Measurements from ENCODE around the gene SLC10A7. TPM values are rescaled to one million over a fixed set of nuclear protein-coding genes. Genes with fewer than 3 reads are reported as not detected.

Gene SLC10A7
- total RNA-seq, 1 donor = 9.0 TPM

DNA sequence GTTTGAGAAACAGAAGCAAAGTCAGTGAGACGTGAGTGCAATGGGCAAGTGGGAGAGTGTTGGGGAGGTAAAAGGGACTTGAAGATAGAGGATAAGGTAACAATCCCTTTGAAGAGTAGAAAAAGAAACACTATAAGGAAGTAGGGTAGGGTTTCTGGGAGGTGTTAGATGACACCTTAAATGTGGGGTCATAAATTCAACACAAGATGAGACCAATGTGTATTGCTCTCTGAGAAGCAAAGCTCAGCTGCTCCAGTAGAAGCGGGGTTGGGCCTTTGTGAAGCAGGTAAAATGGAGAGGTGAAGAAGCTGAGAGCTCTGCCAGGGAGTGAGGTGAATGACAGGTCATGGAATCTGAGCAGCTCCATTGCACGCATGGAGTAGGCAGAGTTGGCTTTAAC lies 222.1 kb downstream of the SLC10A7 start:
- H3K27me3 ChIP-seq (ENCODE audit: insufficient read depth, low read length) = no peaks in the 10 kb centered on the region
- H3K36me3 ChIP-seq (ENCODE audit: insufficient read depth, low read length) = no peaks in the 10 kb centered on the region
- H3K4me2 ChIP-seq (ENCODE audit: insufficient read depth, low read length) = no peak overlapping the region
- peak; percentile 44 for DNase-seq (ENCODE audit: insufficient read length, low spot score, missing footprints)
- no peak for TF ChIP-seq CTCF (IDR thresholded peaks at IDR 0.05; ENCODE audit: extremely low read depth, low read depth, low read length)
- H3K79me2 ChIP-seq (ENCODE audit: insufficient read depth, low read length) = no peaks in the 10 kb centered on the region
- no peaks in the 10 kb centered on the region for H3K4me1 ChIP-seq (ENCODE audit: insufficient read depth, low read length)
- H2AFZ ChIP-seq (ENCODE audit: low read length) = no peak overlapping the region
- H4K20me1 ChIP-seq (ENCODE audit: insufficient read depth, low read length) = no peaks in the 10 kb centered on the region
- no peak overlapping the region for H3K27ac ChIP-seq (ENCODE audit: low read depth, low read length)
- H3K9me3 ChIP-seq (ENCODE audit: low read depth, low read length) = no peaks in the 10 kb centered on the region
- H3K4me3 ChIP-seq (ENCODE audit: insufficient read depth, low read length) = no peak overlapping the region

- Histone ChIP-seq H3K79me2 (ENCODE audit: insufficient read depth, low read length) (no peaks in the 10 kb centered on the region), H3K9me3 (ENCODE audit: low read depth, low read length) (no peaks in the 10 kb centered on the region), H3K36me3 (ENCODE audit: insufficient read depth, low read length) (no peaks in the 10 kb centered on the region), H3K4me1 (ENCODE audit: insufficient read depth, low read length) (no peaks in the 10 kb centered on the region), H3K4me3 (ENCODE audit: insufficient read depth, low read length) (no peak overlapping the region), H2AFZ (ENCODE audit: low read length) (no peak overlapping the region), H3K27ac (ENCODE audit: low read depth, low read length) (no peak overlapping the region), H3K4me2 (ENCODE audit: insufficient read depth, low read length) (no peak overlapping the region), H4K20me1 (ENCODE audit: insufficient read depth, low read length) (no peaks in the 10 kb centered on the region), H3K27me3 (ENCODE audit: insufficient read depth, low read length) (no peaks in the 10 kb centered on the region)
- DNase-seq (ENCODE audit: insufficient read length, low spot score, missing footprints) = no peak
- TF ChIP-seq CTCF (IDR thresholded peaks at IDR 0.05; ENCODE audit: extremely low read depth, low read depth, low read length) = no peak
Measured at GRCh38 chr4:146294776-146295175, 227.0 kb downstream of the SLC10A7 start.

- Histone ChIP-seq H3K4me3 (ENCODE audit: insufficient read depth, low read length) (no peak overlapping the region), H3K79me2 (ENCODE audit: insufficient read depth, low read length) (no peaks in the 10 kb centered on the region), H4K20me1 (ENCODE audit: insufficient read depth, low read length) (no peaks in the 10 kb centered on the region), H3K27ac (ENCODE audit: low read depth, low read length) (no peak overlapping the region), H3K27me3 (ENCODE audit: insufficient read depth, low read length) (no peaks in the 10 kb centered on the region), H3K36me3 (ENCODE audit: insufficient read depth, low read length) (no peaks in the 10 kb centered on the region), H2AFZ (ENCODE audit: low read length) (no peak overlapping the region), H3K9me3 (ENCODE audit: low read depth, low read length) (no peaks in the 10 kb centered on the region), H3K4me1 (ENCODE audit: insufficient read depth, low read length) (no peaks in the 10 kb centered on the region), H3K4me2 (ENCODE audit: insufficient read depth, low read length) (no peak overlapping the region)
- DNase-seq (ENCODE audit: insufficient read length, low spot score, missing footprints) = no peak
- no peak for TF ChIP-seq CTCF (IDR thresholded peaks at IDR 0.05; ENCODE audit: extremely low read depth, low read depth, low read length)
Measured at GRCh38 chr4:146292508-146292907, 229.2 kb downstream of the SLC10A7 start.

DNA sequence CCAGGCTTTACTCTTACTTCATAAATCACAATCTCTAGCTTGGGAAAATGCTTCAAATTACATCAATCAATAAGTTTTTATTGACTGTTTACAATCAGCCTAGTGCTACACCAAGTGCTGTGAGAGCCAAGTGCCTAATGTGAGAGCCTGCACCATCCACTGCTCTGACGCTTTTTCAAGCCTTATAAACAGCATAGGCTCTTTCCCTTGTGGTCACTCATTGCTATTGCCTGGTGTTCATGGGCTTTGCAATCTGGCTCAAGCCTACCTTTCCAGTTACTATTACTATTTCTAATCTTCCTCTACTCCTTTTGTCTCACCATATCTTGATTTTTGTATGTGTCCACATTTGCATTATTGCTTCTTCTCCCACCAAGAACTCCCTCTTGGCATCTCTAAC lies 230.4 kb downstream of the SLC10A7 start:
- H3K27ac ChIP-seq (ENCODE audit: low read depth, low read length) = no peak overlapping the region
- H2AFZ ChIP-seq (ENCODE audit: low read length) = no peak overlapping the region
- H3K4me2 ChIP-seq (ENCODE audit: insufficient read depth, low read length) = no peak overlapping the region
- no peak for DNase-seq (ENCODE audit: insufficient read length, low spot score, missing footprints)
- no peak for TF ChIP-seq CTCF (IDR thresholded peaks at IDR 0.05; ENCODE audit: extremely low read depth, low read depth, low read length)
- no peaks in the 10 kb centered on the region for H4K20me1 ChIP-seq (ENCODE audit: insufficient read depth, low read length)
- no peaks in the 10 kb centered on the region for H3K9me3 ChIP-seq (ENCODE audit: low read depth, low read length)
- no peaks in the 10 kb centered on the region for H3K36me3 ChIP-seq (ENCODE audit: insufficient read depth, low read length)
- no peaks in the 10 kb centered on the region for H3K27me3 ChIP-seq (ENCODE audit: insufficient read depth, low read length)
- no peaks in the 10 kb centered on the region for H3K4me1 ChIP-seq (ENCODE audit: insufficient read depth, low read length)
- H3K4me3 ChIP-seq (ENCODE audit: insufficient read depth, low read length) = no peak overlapping the region
- H3K79me2 ChIP-seq (ENCODE audit: insufficient read depth, low read length) = no peaks in the 10 kb centered on the region
